HCT116 (cell line): Measurements from ENCODE around the gene PKM. TPM values are rescaled to one million over a fixed set of nuclear protein-coding genes. Genes with fewer than 3 reads are reported as not detected.

Experiments used
- ATAC-seq: fragments of 200-7000 bp; cut with Tn5 transposase; 2 replicates; pipeline ENCODE4 v1.9.1; 2020; ENCODE audit warnings: mild to moderate bottlenecking, moderate library complexity
- BruUV-seq: library from RNA; stranded (reverse); fragments of 400-500 nt; replicated peaks from 2 replicates; lab custom pipeline; 2021; lab: Mats Ljungman, UMichigan
- CTCF ChIA-PET: fragments of 300-600 bp; sonication (Branson Sonifier 250); formaldehyde crosslinking; loops from one replicate; lab custom pipeline; 2021; ENCODE audit warnings: antibody characterized with exemption; lab: Charles Lee
- POLR2A ChIA-PET: fragments of 300-600, 350-600 bp; sonication (Branson Sonifier 250); formaldehyde crosslinking; loops from one replicate; lab custom pipeline; 2021; ENCODE audit warnings: antibody characterized with exemption; lab: Charles Lee
- RAD21 ChIA-PET, 2 experiments: fragments of 300-600 bp; sonication (Branson Sonifier 250); formaldehyde crosslinking; loops; one replicate each; lab custom pipeline; 2023; ENCODE audit warnings: low total read pairs in 2 of 2; ENCODE audit not compliant: uncharacterized antibody in 2 of 2, unreplicated experiment in 2 of 2, low non-redundant PET in 1 of 2; lab: Charles Lee
- DNase-seq: peaks from one replicate; pipeline ENCODE4 v3.0.0-alpha.2; 2010; ENCODE audit warnings: low read depth, low spot score
- H2AFZ ChIP-seq: fragments of 200-600 bp; shearing (Covaris generic), sonication (generic); 2 replicates; pipeline ENCODE4 v1.6.1; 2017; ENCODE audit warnings: low read depth, mixed run types, mixed read lengths, antibody characterized with exemption, low read length; ENCODE audit not compliant: poor library complexity, severe bottlenecking
- H3K27ac ChIP-seq: 2 replicates; pipeline ENCODE4 v1.5.1; 2012; ENCODE audit warnings: low read depth, low read length
- H3K27me3 ChIP-seq: fragments of 200-600 bp; sonication (generic); 2 replicates; pipeline ENCODE4 v1.6.1; 2016; ENCODE audit warnings: mixed run types, low read length, mixed read lengths; ENCODE audit not compliant: insufficient read depth
- H3K36me3 ChIP-seq, 2 experiments: fragments of 200-500 bp in 1 of 2; fragments of 200-600 bp in 1 of 2; sonication (Bioruptor generic) in 1 of 2; sonication (generic) in 1 of 2; 2 replicates each; pipeline versions ENCODE4 v1.5.1 to v1.6.1; 2014 to 2016; ENCODE audit warnings: low read length in 2 of 2, inconsistent platforms in 1 of 2, mixed read lengths in 1 of 2, mixed run types in 1 of 2; ENCODE audit not compliant: insufficient read depth in 2 of 2, control insufficient read depth in 1 of 2
- H3K4me1 ChIP-seq, 2 experiments: fragments of 200-600 bp in 1 of 2; sonication (generic) in 1 of 2; 2 replicates each; pipeline versions ENCODE4 v1.5.1 to v1.6.1; 2012 to 2017; ENCODE audit warnings: low read length in 2 of 2, inconsistent platforms in 1 of 2, mild to moderate bottlenecking in 1 of 2, mixed read lengths in 1 of 2, mixed run types in 1 of 2, moderate library complexity in 1 of 2; ENCODE audit not compliant: insufficient read depth in 2 of 2, control insufficient read depth in 1 of 2
- H3K4me2 ChIP-seq: fragments of 200-600 bp; sonication (generic); 2 replicates; pipeline ENCODE4 v1.6.1; 2017; ENCODE audit warnings: mixed run types, low read length, mixed read lengths
- H3K4me3 ChIP-seq, 2 experiments: fragments of 200-600 bp in 1 of 2; sonication (generic) in 1 of 2; replicated peaks in 1 of 2; 2 replicates each; pipeline ENCODE4 v1.5.1; 2011 to 2016; ENCODE audit warnings: low read length in 2 of 2, control low read depth in 1 of 2, low read depth in 1 of 2, mild to moderate bottlenecking in 1 of 2, mixed read lengths in 1 of 2, mixed run types in 1 of 2
- H3K79me2 ChIP-seq: fragments of 200-600 bp; sonication (generic); 2 replicates; pipeline ENCODE4 v1.6.1; 2017; ENCODE audit warnings: mild to moderate bottlenecking, mixed run types, low read length, moderate library complexity, mixed read lengths; ENCODE audit not compliant: insufficient read depth
- H3K9ac ChIP-seq: fragments of 200-600 bp; sonication (generic); 2 replicates; pipeline ENCODE4 v1.6.1; 2016; ENCODE audit warnings: low read length, mixed read lengths
- H3K9me2 ChIP-seq: fragments of 200-600 bp; sonication (generic), shearing (Covaris generic); 2 replicates; pipeline ENCODE4 v1.6.1; 2017; ENCODE audit warnings: mixed run types, mild to moderate bottlenecking, moderate library complexity; ENCODE audit not compliant: insufficient read depth
- H3K9me3 ChIP-seq, 2 experiments: fragments of 200-500 bp in 1 of 2; fragments of 200-600 bp in 1 of 2; sonication (Bioruptor generic) in 1 of 2; sonication (generic) in 1 of 2; 2 replicates each; pipeline ENCODE4 v1.6.1; 2014 to 2017; ENCODE audit warnings: low read length in 2 of 2, mixed read lengths in 2 of 2, inconsistent platforms in 1 of 2, low read depth in 1 of 2, mild to moderate bottlenecking in 1 of 2, mixed run types in 1 of 2, moderate library complexity in 1 of 2; ENCODE audit not compliant: control insufficient read depth in 1 of 2, insufficient read depth in 1 of 2
- H4K20me1 ChIP-seq: fragments of 200-600 bp; sonication (generic), shearing (Covaris generic); 2 replicates; pipeline ENCODE4 v1.6.1; 2017; ENCODE audit warnings: mixed run types, mild to moderate bottlenecking, moderate library complexity; ENCODE audit not compliant: insufficient read depth
- ATF3 ChIP-seq: IDR thresholded peaks from 2 replicates; pipeline ENCODE4 v1.6.1; 2012
- CBX3 ChIP-seq: IDR thresholded peaks from 2 replicates; pipeline ENCODE4 v1.6.1; 2012; ENCODE audit warnings: low read depth
- CEBPB ChIP-seq: IDR thresholded peaks from 2 replicates; pipeline ENCODE4 v1.6.1; 2012; ENCODE audit warnings: low read depth
- EGR1 ChIP-seq: IDR thresholded peaks from 2 replicates; pipeline ENCODE4 v1.6.1; 2012; ENCODE audit warnings: low read depth
- EZH2 ChIP-seq: fragments of 200-600 bp; sonication (generic); IDR thresholded peaks from 2 replicates; pipeline ENCODE4 v1.6.1; 2017; ENCODE audit warnings: antibody characterized with exemption, mixed run types
- EZH2phosphoT487 ChIP-seq: fragments of 200-600 bp; IDR thresholded peaks from 2 replicates; pipeline ENCODE4 v1.6.1; 2018; ENCODE audit warnings: antibody characterized with exemption, borderline replicate concordance
- FOSL1 ChIP-seq: IDR thresholded peaks from 2 replicates; pipeline ENCODE4 v1.6.1; 2012; ENCODE audit warnings: low read depth
- JUND ChIP-seq: IDR thresholded peaks from 2 replicates; pipeline ENCODE4 v1.6.1; 2012
- MAX ChIP-seq: IDR thresholded peaks from 2 replicates; pipeline ENCODE4 v1.6.1; 2012
- POLR2A ChIP-seq: IDR thresholded peaks from 2 replicates; pipeline ENCODE4 v1.7.0; 2011; ENCODE audit warnings: borderline replicate concordance; ENCODE audit not compliant: insufficient read depth, insufficient read length; ENCODE audit errors: extremely low read depth
- RAD21 ChIP-seq: IDR thresholded peaks from 2 replicates; pipeline ENCODE4 v1.6.1; 2012; ENCODE audit warnings: low read depth, mild to moderate bottlenecking
- SIN3A ChIP-seq: IDR thresholded peaks from 2 replicates; pipeline ENCODE4 v1.6.1; 2012; ENCODE audit warnings: low read depth
- SP1 ChIP-seq: IDR thresholded peaks from 2 replicates; pipeline ENCODE4 v1.6.1; 2012; ENCODE audit warnings: low read depth
- SRF ChIP-seq: IDR thresholded peaks from 2 replicates; pipeline ENCODE4 v1.6.1; 2012; ENCODE audit warnings: low read depth
- TCF7L2 ChIP-seq: IDR thresholded peaks from 2 replicates; pipeline ENCODE4 v1.7.0; 2011; ENCODE audit warnings: borderline replicate concordance, inconsistent platforms; ENCODE audit not compliant: insufficient read depth, insufficient read length; ENCODE audit errors: extremely low read depth
- YY1 ChIP-seq: IDR thresholded peaks from 2 replicates; pipeline ENCODE4 v1.6.1; 2011; ENCODE audit warnings: low read length, low read depth, moderate library complexity, mild to moderate bottlenecking; ENCODE audit not compliant: insufficient replicate concordance; ENCODE audit errors: extremely low read depth
- ZBTB33 ChIP-seq: IDR thresholded peaks from 2 replicates; pipeline ENCODE4 v1.6.1; 2011; ENCODE audit warnings: mild to moderate bottlenecking, low read length, moderate library complexity; ENCODE audit not compliant: insufficient replicate concordance; ENCODE audit errors: extremely low read depth
- ZFX ChIP-seq: fragments of 450-650 bp; IDR thresholded peaks from 2 replicates; pipeline ENCODE4 v1.6.1; 2017
- intact Hi-C: fragments of 100-400 bp; cut with micrococcal nuclease; formaldehyde crosslinking; loops from 2 replicates; pipeline ENCODE4 v1.10.0; 2022
- total RNA-seq: library from RNA; stranded (reverse); gene quantifications from one replicate; pipeline ENCODE4 v1.2.1, GENCODE V29; 2021; ENCODE audit not compliant: unreplicated experiment

The PKM gene
- total RNA-seq, 1 experiment from 2014 or later: 1,664 TPM

- TF ChIP-seq POLR2A (no peak), RAD21 (no peak), EZH2 (no peak), YY1 (no peak), CBX3 (no peak), SIN3A (no peak), ZBTB33 (no peak), ZFX (no peak)
These were observed 50.1 kb downstream of the PKM start (continued) for GRCh38 chr15:72180761-72181324.

GRCh38 chr15:72179950-72180581 lies 50.9 kb downstream of the PKM start:
- no peak for TF ChIP-seq SRF
- TF ChIP-seq CEBPB: no peak
- no peak for TF ChIP-seq SIN3A
- no peak for TF ChIP-seq ZBTB33
- TF ChIP-seq RAD21: no peak
- TF ChIP-seq EZH2: no peak
- TF ChIP-seq EGR1: no peak
- no peak for TF ChIP-seq POLR2A
- no peak for TF ChIP-seq YY1
- TF ChIP-seq JUND: no peak
- TF ChIP-seq ZFX: no peak
- TF ChIP-seq TCF7L2: no peak
- no peak for TF ChIP-seq EZH2phosphoT487
- no peak for TF ChIP-seq SP1
- no peak for TF ChIP-seq ATF3
- no peak for TF ChIP-seq FOSL1
- TF ChIP-seq CBX3: no peak
- no peak for TF ChIP-seq MAX
- TF ChIP-seq, all 23 proteins: peak for 0
- Histone ChIP-seq H3K9ac (no peak overlapping the region), H3K4me3 (no peak overlapping the region), H3K79me2 (no peaks in the 10 kb centered on the region), H3K4me2 (no peak overlapping the region), H3K4me1 (peaks cover 18 to 23% of the 10 kb centered on the region in 2 experiments), H4K20me1 (no peaks in the 10 kb centered on the region), H3K36me3 (no peaks in the 10 kb centered on the region), H2AFZ (no peak overlapping the region), H3K27ac (no peak overlapping the region), H3K27me3 (no peaks in the 10 kb centered on the region), H3K9me2 (no peaks in the 10 kb centered on the region), H3K9me3 (no peaks in the 10 kb centered on the region)
- intact Hi-C loops: no loop called here
- POLR2A ChIA-PET: no interaction called here
- ATAC-seq: no peak
- RAD21 ChIA-PET: no interaction called here
- no TSS peak for BruUV-seq
- no peak for DNase-seq
- CTCF ChIA-PET: no interaction called here
